Cardiac muscle cell (in vitro differentiated cells and primary cell): ENCODE results near the gene RBBP5. TPM values are rescaled to one million over a fixed set of nuclear protein-coding genes. Genes with fewer than 3 reads are reported as not detected.

Source experiments
- DNase-seq, 2 donors: peaks; one replicate each; pipeline versions ENCODE4 v3.0.0 to v3.0.0-alpha.2; 2010 to 2017; ENCODE audit warnings: low read depth in 1 of 2, low spot score in 1 of 2
- H3K27ac ChIP-seq: fragments of 200-600 bp; sonication (generic); 2 replicates; pipeline ENCODE4 v1.5.1; 2016
- H3K27me3 ChIP-seq: fragments of 200-600 bp; sonication (generic); 2 replicates; pipeline ENCODE4 v1.6.0; 2016; ENCODE audit warnings: control low read depth
- H3K36me3 ChIP-seq: fragments of 200-600 bp; sonication (generic); 2 replicates; pipeline ENCODE4 v1.5.1; 2016; ENCODE audit warnings: control low read depth
- H3K4me1 ChIP-seq: fragments of 200-600 bp; sonication (generic); 2 replicates; pipeline ENCODE4 v1.8.1; 2017; ENCODE audit warnings: low read depth, mild to moderate bottlenecking, mixed run types
- H3K4me3 ChIP-seq: fragments of 200-600 bp; sonication (generic); 2 replicates; pipeline ENCODE4 v1.5.1; 2016; ENCODE audit warnings: mild to moderate bottlenecking
- H3K9me3 ChIP-seq: fragments of 200-600 bp; sonication (generic); 2 replicates; pipeline ENCODE4 v1.5.1; 2017; ENCODE audit warnings: low read depth, mild to moderate bottlenecking, control low read depth
- polyA plus RNA-seq: library from polyadenylated mRNA; unstranded; fragments of >200 nt; fragmentation: Nextera tagmentation; extraction: Ambion mirVana; gene quantifications from 2 replicates; pipeline ENCODE4 v1.2.1, GENCODE V29; 2016
- total RNA-seq: library from RNA; depleted of rRNA; stranded (reverse); fragments of >200 nt; gene quantifications from 2 replicates; pipeline ENCODE4 v1.2.3, GENCODE V29; 2016
- TF ChIP-seq, protein P1 (sequence below): IDR thresholded peaks from 2 replicates; pipeline ENCODE4 v1.5.1; 2012; ENCODE audit warnings: low read depth, mild to moderate bottlenecking, low read length

The RBBP5 gene
- total and polyA plus RNA-seq, 2 experiments from 2014 or later: 8.1 to 9.2 TPM

- peak in 1 of 2 donors; percentile 35 for DNase-seq
- Histone ChIP-seq H3K27me3 (peaks cover 94% of the 10 kb centered on the region), H3K9me3 (no peaks in the 10 kb centered on the region), H3K27ac (no peak overlapping the region), H3K4me1 (no peaks in the 10 kb centered on the region), H3K36me3 (no peaks in the 10 kb centered on the region), H3K4me3 (no peak overlapping the region)
- TF ChIP-seq, protein P1, sequence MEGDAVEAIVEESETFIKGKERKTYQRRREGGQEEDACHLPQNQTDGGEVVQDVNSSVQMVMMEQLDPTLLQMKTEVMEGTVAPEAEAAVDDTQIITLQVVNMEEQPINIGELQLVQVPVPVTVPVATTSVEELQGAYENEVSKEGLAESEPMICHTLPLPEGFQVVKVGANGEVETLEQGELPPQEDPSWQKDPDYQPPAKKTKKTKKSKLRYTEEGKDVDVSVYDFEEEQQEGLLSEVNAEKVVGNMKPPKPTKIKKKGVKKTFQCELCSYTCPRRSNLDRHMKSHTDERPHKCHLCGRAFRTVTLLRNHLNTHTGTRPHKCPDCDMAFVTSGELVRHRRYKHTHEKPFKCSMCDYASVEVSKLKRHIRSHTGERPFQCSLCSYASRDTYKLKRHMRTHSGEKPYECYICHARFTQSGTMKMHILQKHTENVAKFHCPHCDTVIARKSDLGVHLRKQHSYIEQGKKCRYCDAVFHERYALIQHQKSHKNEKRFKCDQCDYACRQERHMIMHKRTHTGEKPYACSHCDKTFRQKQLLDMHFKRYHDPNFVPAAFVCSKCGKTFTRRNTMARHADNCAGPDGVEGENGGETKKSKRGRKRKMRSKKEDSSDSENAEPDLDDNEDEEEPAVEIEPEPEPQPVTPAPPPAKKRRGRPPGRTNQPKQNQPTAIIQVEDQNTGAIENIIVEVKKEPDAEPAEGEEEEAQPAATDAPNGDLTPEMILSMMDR: no peak
Measured at GRCh38 chr1:205044741-205045140, 77.0 kb downstream of the RBBP5 start.

- TF ChIP-seq, protein P1: no peak
- H3K27ac ChIP-seq: no peak overlapping the region
- DNase-seq: no peak
- H3K27me3 ChIP-seq: peaks cover 98% of the 10 kb centered on the region
- H3K36me3 ChIP-seq: no peaks in the 10 kb centered on the region
- H3K4me1 ChIP-seq: no peaks in the 10 kb centered on the region
- H3K9me3 ChIP-seq: no peaks in the 10 kb centered on the region
- no peak overlapping the region for H3K4me3 ChIP-seq
Measured at GRCh38 chr1:205043866-205044265, 77.9 kb downstream of the RBBP5 start.

DNA sequence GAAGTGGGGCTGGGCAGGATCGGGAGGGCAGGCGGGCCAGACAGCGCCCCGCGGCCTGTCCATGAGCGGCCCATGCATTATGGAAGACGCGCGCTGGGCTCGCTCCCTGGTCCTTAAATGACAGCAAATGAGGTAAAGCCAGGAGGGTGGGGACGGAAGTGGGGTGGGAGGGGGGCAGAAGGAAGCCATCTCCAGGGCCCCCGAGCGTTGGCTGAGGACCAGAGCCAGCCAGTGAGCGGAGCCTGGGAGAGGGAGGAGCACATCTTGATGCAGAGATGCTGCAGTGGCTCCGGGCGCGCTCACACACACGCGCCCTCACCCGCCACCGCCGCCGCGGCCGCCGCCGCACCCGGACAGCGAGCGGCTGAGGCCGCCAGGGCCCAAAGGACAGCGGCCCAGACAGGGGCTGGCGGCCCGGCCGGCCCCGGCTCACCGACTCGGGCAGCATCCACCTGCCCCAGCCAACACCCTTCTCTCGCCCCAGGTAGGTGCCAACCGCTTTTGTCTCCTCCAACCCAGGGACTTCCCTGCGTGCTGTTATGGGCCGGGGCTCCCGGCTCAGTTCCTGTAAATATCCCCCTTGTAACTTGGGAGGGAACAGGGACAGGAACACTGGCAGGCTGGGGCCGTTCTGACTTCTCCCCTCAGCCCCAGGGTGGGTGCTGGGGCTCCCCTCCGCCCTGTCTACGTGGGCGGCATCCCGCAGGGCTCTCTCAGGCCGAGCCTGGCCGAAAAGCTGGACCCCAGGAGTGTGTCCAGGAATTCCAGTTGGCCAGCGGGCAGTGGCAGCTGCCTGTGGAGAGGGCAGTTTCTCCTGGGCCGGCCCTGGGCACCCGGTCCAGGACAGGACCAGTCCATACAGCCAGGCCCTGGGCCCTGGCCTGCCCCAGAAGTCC lies 78.6 kb downstream of the RBBP5 start, which contains the start of gene CNTN2:
CNTN2 (plus strand) TSS at position 302 of the 896 bp plus-strand sequence. CDS start 9,974 bp downstream, outside the sequence.
- Histone ChIP-seq H3K36me3 (no peaks in the 10 kb centered on the region), H3K27ac (no peak within 1 kb of the TSS), H3K4me1 (no peaks in the 10 kb centered on the region), H3K27me3 (peaks cover 100% of the 10 kb centered on the region), H3K4me3 (no peak within 1 kb of the TSS), H3K9me3 (no peaks in the 10 kb centered on the region)
- TF ChIP-seq, protein P1: no peak
- peak in 1 of 2 donors; percentile 39 for DNase-seq

GRCh38 chr1:205041998-205042910 lies 79.5 kb downstream of the RBBP5 start:
- Histone ChIP-seq H3K4me3 (no peak overlapping the region), H3K27me3 (peaks cover 93% of the 10 kb centered on the region), H3K9me3 (no peaks in the 10 kb centered on the region), H3K4me1 (no peaks in the 10 kb centered on the region), H3K36me3 (no peaks in the 10 kb centered on the region), H3K27ac (no peak overlapping the region)
- DNase-seq: no peak
- TF ChIP-seq, protein P1: no peak

GRCh38 chr1:205041001-205041715 lies 80.6 kb downstream of the RBBP5 start:
- no peak overlapping the region for H3K27ac ChIP-seq
- H3K27me3 ChIP-seq: peaks cover 85% of the 10 kb centered on the region
- no peak overlapping the region for H3K4me3 ChIP-seq
- H3K4me1 ChIP-seq: no peaks in the 10 kb centered on the region
- no peaks in the 10 kb centered on the region for H3K36me3 ChIP-seq
- H3K9me3 ChIP-seq: no peaks in the 10 kb centered on the region
- DNase-seq: no peak
- TF ChIP-seq, protein P1: no peak
